ENCODE measurements around the gene MLEC.

DNA sequence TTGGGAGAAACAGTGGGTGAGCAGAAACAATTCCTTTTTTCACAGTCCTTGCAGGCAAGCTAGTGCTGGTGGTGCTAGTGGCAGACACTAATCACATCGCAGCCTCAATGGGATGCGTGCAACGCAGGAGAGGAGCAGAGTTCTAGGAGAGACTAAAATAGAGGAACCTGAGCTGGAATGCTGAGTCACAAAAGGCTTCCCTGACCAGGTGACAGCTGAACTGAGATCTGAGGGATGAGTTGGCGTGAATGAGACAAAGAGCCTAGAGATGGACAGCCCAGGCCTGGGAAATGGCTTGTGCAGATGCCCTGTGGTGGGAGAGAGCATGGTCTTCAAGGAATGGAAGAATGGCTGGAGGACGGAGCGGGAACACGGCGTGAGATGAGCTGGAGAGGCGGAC is 64.4 kb downstream of the MLEC start:
- TF ChIP-seq POLR2A (IDR thresholded peaks at IDR 0.05) (no peak), EP300 (IDR thresholded peaks at IDR 0.05) (no peak), POLR2AphosphoS5 (IDR thresholded peaks at IDR 0.05) (no peak)
- TF ChIP-seq, protein P1, sequence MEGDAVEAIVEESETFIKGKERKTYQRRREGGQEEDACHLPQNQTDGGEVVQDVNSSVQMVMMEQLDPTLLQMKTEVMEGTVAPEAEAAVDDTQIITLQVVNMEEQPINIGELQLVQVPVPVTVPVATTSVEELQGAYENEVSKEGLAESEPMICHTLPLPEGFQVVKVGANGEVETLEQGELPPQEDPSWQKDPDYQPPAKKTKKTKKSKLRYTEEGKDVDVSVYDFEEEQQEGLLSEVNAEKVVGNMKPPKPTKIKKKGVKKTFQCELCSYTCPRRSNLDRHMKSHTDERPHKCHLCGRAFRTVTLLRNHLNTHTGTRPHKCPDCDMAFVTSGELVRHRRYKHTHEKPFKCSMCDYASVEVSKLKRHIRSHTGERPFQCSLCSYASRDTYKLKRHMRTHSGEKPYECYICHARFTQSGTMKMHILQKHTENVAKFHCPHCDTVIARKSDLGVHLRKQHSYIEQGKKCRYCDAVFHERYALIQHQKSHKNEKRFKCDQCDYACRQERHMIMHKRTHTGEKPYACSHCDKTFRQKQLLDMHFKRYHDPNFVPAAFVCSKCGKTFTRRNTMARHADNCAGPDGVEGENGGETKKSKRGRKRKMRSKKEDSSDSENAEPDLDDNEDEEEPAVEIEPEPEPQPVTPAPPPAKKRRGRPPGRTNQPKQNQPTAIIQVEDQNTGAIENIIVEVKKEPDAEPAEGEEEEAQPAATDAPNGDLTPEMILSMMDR (IDR thresholded peaks at IDR 0.05) = no peak
